ENCODE results near the gene MACIR. TPM values are rescaled to one million over a fixed set of nuclear protein-coding genes. Genes with fewer than 3 reads are reported as not detected.

MACIR gene
- 7.1 TPM for polyA plus RNA-seq (2012; ENCODE audit: insufficient read length, low read depth)

DNA sequence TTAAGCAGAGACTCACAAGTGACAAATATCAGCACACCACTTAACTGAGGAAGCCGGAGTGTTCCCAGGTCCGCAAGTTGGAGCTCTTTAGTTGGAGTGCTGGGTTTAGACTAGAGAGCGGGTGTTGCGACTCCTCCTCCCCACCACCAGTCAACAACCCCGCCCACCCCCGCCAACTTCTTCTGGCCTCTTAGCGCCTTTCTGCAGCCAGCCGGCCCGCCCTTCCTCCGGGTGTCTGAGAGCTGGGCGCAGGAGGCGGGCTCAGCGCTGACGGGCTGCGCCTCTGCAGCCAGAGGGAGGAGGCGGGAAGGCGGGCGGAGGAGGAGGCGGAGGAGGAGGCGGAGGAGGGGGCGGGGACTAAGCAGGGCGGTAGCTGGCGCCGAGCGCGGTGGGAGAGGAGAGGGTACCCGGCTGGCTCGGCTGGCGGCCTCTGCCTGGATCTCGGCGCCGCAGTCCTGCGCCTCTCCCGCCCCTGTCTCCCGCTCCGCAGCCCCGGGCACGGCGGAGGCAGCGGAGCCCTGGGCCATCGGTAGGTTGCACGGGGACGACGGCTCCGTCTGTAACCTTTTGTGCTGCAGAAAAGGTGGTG is at the start of gene MACIR:
Gene MACIR, plus strand, starts transcription at position 396 of the 589 bp plus-strand sequence. CDS start 17,157 bp downstream, outside the sequence.
- TF ChIP-seq SIN3A (IDR thresholded peaks at IDR 0.05; ENCODE audit: borderline replicate concordance, insufficient read depth, low read length) (no peak), POLR2AphosphoS5 (IDR thresholded peaks at IDR 0.05; ENCODE audit: low read depth, low read length) (peak; percentile 84), FOXP2 (optimal IDR thresholded peaks at IDR 0.05; ENCODE audit: borderline replicate concordance, extremely low read depth, extremely low read length, insufficient read depth) (peak; percentile 95), REST (IDR thresholded peaks at IDR 0.05; ENCODE audit: insufficient read depth in 1 of 2, low read depth in 2 of 2, low read length in 2 of 2) (peak in 1 of 2 experiments; percentile 23; a peak in 1 of 4 replicates), TAF1 (IDR thresholded peaks at IDR 0.05; ENCODE audit: borderline replicate concordance, insufficient read depth, low read length) (peak; percentile 82; the same call in 1 of the 2 replicates)

- TF ChIP-seq TAF1 (IDR thresholded peaks at IDR 0.05; ENCODE audit: borderline replicate concordance, insufficient read depth, low read length) (no peak), POLR2AphosphoS5 (IDR thresholded peaks at IDR 0.05; ENCODE audit: low read depth, low read length) (no peak), FOXP2 (optimal IDR thresholded peaks at IDR 0.05; ENCODE audit: borderline replicate concordance, extremely low read depth, extremely low read length, insufficient read depth) (no peak), REST (IDR thresholded peaks at IDR 0.05; ENCODE audit: insufficient read depth in 1 of 2, low read depth in 2 of 2, low read length in 2 of 2) (no peak), SIN3A (IDR thresholded peaks at IDR 0.05; ENCODE audit: borderline replicate concordance, insufficient read depth, low read length) (no peak)
Observed at GRCh38 chr5:103209065-103209464, 49.5 kb upstream of the MACIR start.

DNA sequence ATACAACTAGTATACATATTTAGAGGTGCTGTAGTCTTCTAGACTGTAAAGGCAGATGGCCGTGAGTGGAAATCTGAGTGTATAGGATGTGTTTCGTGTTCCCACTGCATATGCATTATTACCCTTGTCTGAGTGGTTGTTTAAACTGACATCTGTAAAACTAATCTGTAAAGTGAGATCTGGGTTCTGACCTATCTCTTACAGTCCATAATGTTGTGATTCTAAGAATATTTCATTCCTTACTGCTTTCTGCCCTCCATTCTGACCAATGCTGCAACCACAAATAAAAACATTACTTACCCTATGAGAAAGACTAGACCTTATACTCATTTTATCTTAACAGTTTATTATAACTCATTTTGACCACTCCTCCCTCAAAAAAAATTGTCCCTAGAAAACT is 47.6 kb upstream of the MACIR start:
- TF ChIP-seq POLR2AphosphoS5 (IDR thresholded peaks at IDR 0.05; ENCODE audit: low read depth, low read length) (no peak), TAF1 (IDR thresholded peaks at IDR 0.05; ENCODE audit: borderline replicate concordance, insufficient read depth, low read length) (no peak), SIN3A (IDR thresholded peaks at IDR 0.05; ENCODE audit: borderline replicate concordance, insufficient read depth, low read length) (no peak), REST (IDR thresholded peaks at IDR 0.05; ENCODE audit: insufficient read depth in 1 of 2, low read depth in 2 of 2, low read length in 2 of 2) (no peak)

GRCh38 chr5:103211576-103212561 is 46.7 kb upstream of the MACIR start:
- TF ChIP-seq FOXP2 (optimal IDR thresholded peaks at IDR 0.05; ENCODE audit: borderline replicate concordance, extremely low read depth, extremely low read length, insufficient read depth) = no peak
- no peak for TF ChIP-seq POLR2AphosphoS5 (IDR thresholded peaks at IDR 0.05; ENCODE audit: low read depth, low read length)
- no peak for TF ChIP-seq TAF1 (IDR thresholded peaks at IDR 0.05; ENCODE audit: borderline replicate concordance, insufficient read depth, low read length)
- TF ChIP-seq REST (IDR thresholded peaks at IDR 0.05; ENCODE audit: insufficient read depth in 1 of 2, low read depth in 2 of 2, low read length in 2 of 2) = no peak
- no peak for TF ChIP-seq SIN3A (IDR thresholded peaks at IDR 0.05; ENCODE audit: borderline replicate concordance, insufficient read depth, low read length)

Measured in PFSK-1 (cell line).